ENCODE data around the gene ARHGAP6. TPM values are rescaled to one million over a fixed set of nuclear protein-coding genes. Genes with fewer than 3 reads are reported as not detected.
A peak's percentile ranks its signal among the peaks of the same experiment; 100 is the strongest.

The ARHGAP6 gene
- total and polyA plus RNA-seq, 8 donors = 2.2 to 26.4 (median 8.7) TPM

- H3K36me3 ChIP-seq = no peaks in the 10 kb centered on the region
- H3K4me3 ChIP-seq = no peak overlapping the region
- no peaks in the 10 kb centered on the region for H3K9me3 ChIP-seq
- H3K4me1 ChIP-seq = no peaks in the 10 kb centered on the region
- peaks cover 0 to 1% (median 0%) of the 10 kb centered on the region in 3 donors for H3K27me3 ChIP-seq
- DNase-seq = no peak
- no peak for TF ChIP-seq POLR2AphosphoS5 (IDR thresholded peaks at IDR 0.05)
- no peak for TF ChIP-seq EP300 (IDR thresholded peaks at IDR 0.05)
- TF ChIP-seq CTCF (IDR thresholded peaks at IDR 0.05) = no peak
- TF ChIP-seq POLR2A (IDR thresholded peaks at IDR 0.05) = no peak
- WGBS, 5 donors = 32 to 57% (median 40%) methylated on average over 5 of the region's 5 CpGs
- H3K27ac ChIP-seq = peak overlapping the region in 3 of 5 donors; percentile 20 to 35 (median 27)
- intact Hi-C loops (cut with DNase I; ENCODE audit: low total_unique reads) = no loop called here
Observed at GRCh38 chrX:11421805-11422524, 243.8 kb downstream of the ARHGAP6 start.

DNA sequence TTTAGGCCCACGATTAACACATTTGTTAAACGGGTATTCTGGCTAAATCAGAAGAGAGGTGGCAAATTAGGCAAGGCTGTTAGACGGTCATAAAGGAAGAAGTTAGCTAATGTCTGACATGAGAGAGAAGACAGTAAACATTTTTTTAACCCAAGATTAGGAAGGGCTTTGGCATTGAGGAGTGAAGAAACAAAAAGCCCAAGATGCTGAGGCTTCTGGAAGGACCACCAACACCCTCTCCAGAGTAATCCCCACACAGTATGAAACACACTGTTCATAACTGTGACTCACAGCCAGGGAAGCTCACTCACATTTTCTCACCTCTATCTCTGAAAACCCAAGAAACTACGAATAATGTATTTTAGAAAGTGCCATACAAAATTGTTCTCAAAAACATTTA is 244.9 kb downstream of the ARHGAP6 start:
- 75 to 84% (median 78%) methylated on average over 4 of the region's 4 CpGs for WGBS, 5 donors
- TF ChIP-seq CTCF (IDR thresholded peaks at IDR 0.05) (no peak), EP300 (IDR thresholded peaks at IDR 0.05) (no peak), POLR2AphosphoS5 (IDR thresholded peaks at IDR 0.05) (no peak)
- Histone ChIP-seq H3K9me3 (no peaks in the 10 kb centered on the region), H3K4me3 (no peak overlapping the region), H3K27me3 (no peaks in the 10 kb centered on the region), H3K27ac (peak overlapping the region in 2 of 5 donors; percentile 13 to 35), H3K36me3 (no peaks in the 10 kb centered on the region), H3K4me1 (no peaks in the 10 kb centered on the region)
- DNase-seq = no peak
- intact Hi-C loops (cut with DNase I; ENCODE audit: low total_unique reads) = no loop called here

DNA sequence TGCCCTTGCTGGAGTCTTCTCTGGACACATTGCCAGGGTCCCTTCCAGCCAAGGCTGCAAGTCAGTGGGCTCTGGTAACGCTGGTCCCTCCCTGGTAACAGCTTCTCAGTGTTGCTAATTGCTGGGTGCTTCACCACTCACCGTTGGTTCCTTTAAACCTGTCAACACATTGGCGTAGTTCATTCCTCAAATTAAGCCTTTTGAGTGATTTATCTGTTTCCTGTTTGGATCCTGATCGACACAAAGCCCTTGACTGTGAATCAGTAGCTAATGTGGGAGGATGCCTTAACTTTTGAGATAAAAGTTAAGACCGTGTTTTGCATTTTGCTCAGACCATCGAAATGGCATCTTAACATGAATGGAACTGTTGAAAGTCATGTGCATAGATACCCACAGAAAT is 246.6 kb downstream of the ARHGAP6 start:
- Histone ChIP-seq H3K9me3 (no peaks in the 10 kb centered on the region), H3K27ac (no peak overlapping the region), H3K36me3 (no peaks in the 10 kb centered on the region), H3K27me3 (no peaks in the 10 kb centered on the region), H3K4me1 (no peaks in the 10 kb centered on the region), H3K4me3 (no peak overlapping the region)
- 55 to 63% (median 57%) methylated on average over 6 of the region's 6 CpGs for WGBS, 5 donors
- DNase-seq = no peak
- TF ChIP-seq CTCF (IDR thresholded peaks at IDR 0.05) = no peak
- TF ChIP-seq POLR2AphosphoS5 (IDR thresholded peaks at IDR 0.05) = no peak
- no peak for TF ChIP-seq POLR2A (IDR thresholded peaks at IDR 0.05)
- TF ChIP-seq EP300 (IDR thresholded peaks at IDR 0.05) = no peak
- intact Hi-C loops (cut with DNase I; ENCODE audit: low total_unique reads) = no loop called here

DNA sequence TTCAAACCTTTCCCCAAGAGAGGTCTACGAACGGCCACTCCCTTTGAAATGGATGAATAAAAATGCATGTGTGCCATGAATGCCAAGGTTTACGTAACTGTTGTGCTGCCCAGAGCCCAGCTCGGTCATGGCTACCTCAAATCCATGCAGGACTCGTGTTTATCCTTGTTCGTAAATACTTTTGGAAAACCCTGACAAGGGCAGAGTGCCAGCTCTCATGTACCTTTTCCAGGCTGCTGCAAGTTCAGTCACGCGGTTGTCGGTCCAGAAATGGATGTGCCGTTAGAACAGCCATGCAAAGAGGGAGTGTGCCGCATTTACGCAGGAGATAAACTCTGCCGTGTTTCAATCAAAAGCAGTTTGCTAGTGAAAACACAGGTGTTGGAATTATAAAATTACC is 249.1 kb downstream of the ARHGAP6 start:
- no peak overlapping the region for H3K27ac ChIP-seq
- H3K4me1 ChIP-seq = no peaks in the 10 kb centered on the region
- intact Hi-C loops (cut with DNase I; ENCODE audit: low total_unique reads) = no loop called here
- no peaks in the 10 kb centered on the region for H3K36me3 ChIP-seq
- H3K9me3 ChIP-seq = no peaks in the 10 kb centered on the region
- WGBS, 5 donors = 73 to 82% (median 79%) methylated on average over 13 of the region's 13 CpGs
- TF ChIP-seq POLR2A (IDR thresholded peaks at IDR 0.05) (no peak), EP300 (IDR thresholded peaks at IDR 0.05) (no peak)
- no peak for DNase-seq
- H3K27me3 ChIP-seq = no peaks in the 10 kb centered on the region
- H3K4me3 ChIP-seq = no peak overlapping the region

- TF ChIP-seq CTCF (IDR thresholded peaks at IDR 0.05) = no peak
- no peak for TF ChIP-seq EP300 (IDR thresholded peaks at IDR 0.05)
- TF ChIP-seq POLR2AphosphoS5 (IDR thresholded peaks at IDR 0.05) = no peak
- no peak for TF ChIP-seq POLR2A (IDR thresholded peaks at IDR 0.05)
- no peak for DNase-seq
- no peaks in the 10 kb centered on the region for H3K27me3 ChIP-seq
Observed at GRCh38 chrX:11414091-11414490, 251.6 kb downstream of the ARHGAP6 start.

More at GRCh38 chrX:11414091-11414490, 251.6 kb downstream of the ARHGAP6 start:
- 72 to 100% (median 90%) methylated on average over 1 of the region's 1 CpG for WGBS, 5 donors
- Histone ChIP-seq H3K9me3 (no peaks in the 10 kb centered on the region), H3K36me3 (no peaks in the 10 kb centered on the region), H3K4me1 (no peaks in the 10 kb centered on the region), H3K27ac (no peak overlapping the region), H3K4me3 (no peak overlapping the region)
- intact Hi-C loops (cut with DNase I; ENCODE audit: low total_unique reads) = no loop called here
